Trophoblast cell (in vitro differentiated cells and primary cell): ENCODE measurements around the gene NDFIP1.

ENCODE experiments used
- DNase-seq, 2 donors: peaks; one replicate each; pipeline ENCODE4 v3.0.0-alpha.2; 2016
- H2AFZ ChIP-seq: 2 replicates; pipeline ENCODE4 v1.6.1; 2013; ENCODE audit warnings: low read length, moderate library complexity, mild to moderate bottlenecking; ENCODE audit not compliant: insufficient read depth, poor library complexity
- H2AK5ac ChIP-seq: 2 replicates; pipeline ENCODE4 v1.6.1; 2013; ENCODE audit warnings: mild to moderate bottlenecking, low read length
- H2BK120ac ChIP-seq: 2 replicates; pipeline ENCODE4 v1.6.1; 2013; ENCODE audit warnings: low read length, mild to moderate bottlenecking, moderate library complexity; ENCODE audit not compliant: insufficient read depth, poor library complexity
- H2BK12ac ChIP-seq: 2 replicates; pipeline ENCODE4 v1.6.1; 2013; ENCODE audit warnings: mild to moderate bottlenecking, low read length, moderate library complexity
- H2BK5ac ChIP-seq: 2 replicates; pipeline ENCODE4 v1.6.1; 2013; ENCODE audit warnings: low read length, low read depth, moderate library complexity, mild to moderate bottlenecking; ENCODE audit not compliant: poor library complexity
- H3K14ac ChIP-seq: 2 replicates; pipeline ENCODE4 v1.6.1; 2013; ENCODE audit warnings: mild to moderate bottlenecking, low read length
- H3K18ac ChIP-seq: 2 replicates; pipeline ENCODE4 v1.6.1; 2013; ENCODE audit warnings: mild to moderate bottlenecking, low read length
- H3K23ac ChIP-seq: 2 replicates; pipeline ENCODE4 v1.6.1; 2013; ENCODE audit warnings: low read length
- H3K27ac ChIP-seq: 2 replicates; pipeline ENCODE4 v1.5.1; 2013; ENCODE audit warnings: low read depth, mild to moderate bottlenecking, inconsistent platforms, low read length, moderate library complexity
- H3K27me3 ChIP-seq: 2 replicates; pipeline ENCODE4 v1.6.1; 2013; ENCODE audit warnings: inconsistent platforms, mild to moderate bottlenecking, low read length, moderate library complexity; ENCODE audit not compliant: insufficient read depth
- H3K36me3 ChIP-seq, 2 experiments: 1 replicate in 1 of 2; 2 replicates in 1 of 2; pipeline ENCODE4 v1.6.1; 2013; ENCODE audit warnings: low read length in 2 of 2, mild to moderate bottlenecking in 2 of 2, moderate library complexity in 1 of 2; ENCODE audit not compliant: insufficient read depth in 2 of 2, control insufficient read depth in 1 of 2
- H3K4ac ChIP-seq: 2 replicates; pipeline ENCODE4 v1.6.1; 2013; ENCODE audit warnings: low read depth, mild to moderate bottlenecking, low read length, moderate library complexity
- H3K4me1 ChIP-seq, 2 experiments: 1 replicate in 1 of 2; 2 replicates in 1 of 2; pipeline ENCODE4 v1.6.1; 2013; ENCODE audit warnings: low read length in 2 of 2, mild to moderate bottlenecking in 2 of 2, moderate library complexity in 1 of 2; ENCODE audit not compliant: insufficient read depth in 2 of 2, control insufficient read depth in 1 of 2
- H3K4me2 ChIP-seq: 2 replicates; pipeline ENCODE4 v1.6.1; 2013; ENCODE audit warnings: inconsistent platforms, mild to moderate bottlenecking, low read length, moderate library complexity
- H3K4me3 ChIP-seq: 2 replicates; pipeline ENCODE4 v1.5.1; 2013; ENCODE audit warnings: mild to moderate bottlenecking, low read depth, low read length, inconsistent platforms
- H3K79me1 ChIP-seq: one replicate; pipeline ENCODE4 v1.6.1; 2013; ENCODE audit warnings: low read length
- H3K79me2 ChIP-seq: 2 replicates; pipeline ENCODE4 v1.6.1; 2013; ENCODE audit warnings: low read length, mild to moderate bottlenecking; ENCODE audit not compliant: control insufficient read depth, insufficient read depth, poor library complexity
- H3K9ac ChIP-seq: 2 replicates; pipeline ENCODE4 v1.6.1; 2013; ENCODE audit warnings: mild to moderate bottlenecking, low read length
- H3K9me3 ChIP-seq: 2 replicates; pipeline ENCODE4 v1.6.1; 2013; ENCODE audit warnings: low read depth, mild to moderate bottlenecking, control low read depth, inconsistent platforms, low read length; ENCODE audit not compliant: insufficient read depth
- H4K12ac ChIP-seq: 2 replicates; pipeline ENCODE4 v1.6.1; 2013; ENCODE audit warnings: low read depth, mild to moderate bottlenecking, low read length, moderate library complexity
- H4K8ac ChIP-seq: 2 replicates; pipeline ENCODE4 v1.6.1; 2013; ENCODE audit warnings: low read depth, mild to moderate bottlenecking, low read length, moderate library complexity
- H4K91ac ChIP-seq: one replicate; pipeline ENCODE4 v1.6.1; 2013; ENCODE audit warnings: low read depth, mild to moderate bottlenecking, low read length, moderate library complexity
- WGBS: extraction: QIAGEN DNeasy Blood & Tissue Kit; methylation state at CpG from one replicate; pipeline ENCODE4 v1.1.7; 2013; ENCODE audit warnings: missing lambda C conversion rate; ENCODE audit not compliant: insufficient read length, insufficient coverage; ENCODE audit errors: extremely low coverage; 5-methylcytosine and 5-hydroxymethylcytosine counted together

Gene NDFIP1

DNA sequence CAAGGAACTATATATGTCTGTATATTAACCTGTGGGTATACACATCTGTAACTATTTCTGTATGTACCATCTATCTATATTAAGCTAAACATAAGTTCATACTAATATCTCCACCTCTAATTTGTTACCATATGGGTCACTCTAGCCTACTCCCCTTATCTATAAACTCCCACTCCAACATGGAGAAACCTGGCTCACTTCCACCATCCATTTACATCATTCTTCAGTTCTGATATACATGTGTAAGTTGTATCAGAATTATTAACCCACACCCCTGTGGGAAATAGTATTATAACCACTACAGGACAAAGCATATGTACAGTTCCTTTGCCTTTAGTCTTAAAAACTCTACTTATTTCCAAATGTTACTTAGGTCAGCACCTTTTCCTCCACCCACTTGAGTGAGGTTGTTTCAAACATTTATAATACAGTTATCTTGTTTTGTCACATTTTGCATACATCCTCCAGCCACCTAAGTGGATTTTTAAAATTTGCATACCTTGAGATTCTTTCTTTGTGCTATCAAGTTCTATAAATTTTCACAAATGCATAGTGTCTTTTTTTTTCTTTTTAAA is 10.6 kb downstream of the NDFIP1 start:
- H3K4me3 ChIP-seq: no peak overlapping the region

DNA sequence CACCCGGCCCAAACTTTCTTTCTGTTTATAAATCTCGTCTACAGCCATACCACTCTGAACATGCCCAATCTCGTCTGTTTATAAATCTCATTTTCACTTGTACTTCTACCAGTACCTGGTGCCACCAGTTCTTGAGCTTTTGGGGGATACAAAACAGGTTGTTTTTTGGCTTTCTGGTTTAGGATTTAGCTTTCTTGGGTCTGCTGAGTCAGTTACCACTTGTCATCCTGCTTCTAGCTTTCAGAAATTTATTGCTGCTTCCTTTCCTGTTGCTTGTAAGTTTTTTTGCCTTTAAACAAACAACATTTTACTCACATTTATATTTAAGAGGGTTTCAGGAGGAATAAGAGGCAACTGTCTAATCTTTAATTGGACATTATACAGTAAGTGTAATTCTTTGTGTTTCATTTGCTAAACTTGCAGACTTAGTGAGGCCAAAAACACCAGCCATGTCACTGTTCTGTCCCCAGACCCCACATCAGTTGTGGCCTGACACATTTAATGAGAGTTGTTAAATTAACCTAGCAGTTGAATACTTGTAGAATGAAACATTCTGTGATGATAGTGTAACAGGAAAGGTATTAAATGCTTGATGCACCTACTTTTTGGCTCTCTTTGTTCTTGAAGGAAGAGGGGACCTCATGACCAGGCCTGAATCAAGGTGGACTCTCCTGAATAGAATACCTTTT is 11.8 kb downstream of the NDFIP1 start:
- no peak overlapping the region for H2AK5ac ChIP-seq

More for the DNA sequence above, 10.6 kb downstream of the NDFIP1 start:
- H4K12ac ChIP-seq: no peak overlapping the region
- H2BK120ac ChIP-seq: no peak overlapping the region
- H2BK12ac ChIP-seq: no peak overlapping the region
- no peak overlapping the region for H3K18ac ChIP-seq
- H3K4ac ChIP-seq: no peak overlapping the region
- H2AK5ac ChIP-seq: no peak overlapping the region
- H3K79me1 ChIP-seq: no peaks in the 10 kb centered on the region
- no peaks in the 10 kb centered on the region for H3K4me1 ChIP-seq
- H3K9ac ChIP-seq: no peak overlapping the region
- no peak overlapping the region for H2BK5ac ChIP-seq
- no peak overlapping the region for H3K23ac ChIP-seq
- no peaks in the 10 kb centered on the region for H3K27me3 ChIP-seq
- H4K91ac ChIP-seq: no peak overlapping the region
- no peak for DNase-seq
- no peak overlapping the region for H3K27ac ChIP-seq
- no peak overlapping the region for H3K14ac ChIP-seq
- H3K36me3 ChIP-seq: no peaks in the 10 kb centered on the region
- H4K8ac ChIP-seq: no peak overlapping the region
- H3K9me3 ChIP-seq: no peaks in the 10 kb centered on the region
- no peak overlapping the region for H3K4me2 ChIP-seq
- no peak overlapping the region for H2AFZ ChIP-seq
- no peaks in the 10 kb centered on the region for H3K79me2 ChIP-seq

DNA sequence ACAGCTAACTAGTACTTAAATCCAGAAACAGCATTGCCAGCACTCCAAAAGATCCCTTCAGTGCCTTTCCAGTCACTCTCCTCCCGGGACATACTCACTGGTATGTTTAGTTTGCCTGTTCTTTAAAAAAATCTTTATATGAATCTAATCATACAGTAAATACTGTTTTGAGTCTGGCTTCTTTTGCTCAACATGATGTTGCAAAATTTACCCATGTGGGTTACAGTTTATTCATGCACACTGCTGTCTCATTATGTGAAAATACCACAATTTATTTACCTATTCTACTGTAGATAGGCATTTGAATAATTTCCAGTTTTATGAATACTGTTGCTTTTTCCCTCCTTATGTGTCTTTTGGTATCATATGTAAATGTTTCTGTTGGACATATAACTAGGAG is 13.5 kb downstream of the NDFIP1 start:
- no peak overlapping the region for H2AFZ ChIP-seq
- no peak overlapping the region for H2BK12ac ChIP-seq
- no peak overlapping the region for H3K27ac ChIP-seq
- no peak overlapping the region for H3K14ac ChIP-seq
- H4K12ac ChIP-seq: no peak overlapping the region
- no peaks in the 10 kb centered on the region for H3K9me3 ChIP-seq
- no peak overlapping the region for H4K8ac ChIP-seq
- DNase-seq: no peak
- H3K27me3 ChIP-seq: no peaks in the 10 kb centered on the region
- no peaks in the 10 kb centered on the region for H3K79me2 ChIP-seq
- no peak overlapping the region for H3K4ac ChIP-seq
- H3K4me2 ChIP-seq: no peak overlapping the region
- no peaks in the 10 kb centered on the region for H3K36me3 ChIP-seq
- no peak overlapping the region for H3K18ac ChIP-seq
- no peak overlapping the region for H2BK5ac ChIP-seq
- no peak overlapping the region for H2BK120ac ChIP-seq
- no CpG with 5 or more reads among the region's 1 CpG for WGBS
- H3K23ac ChIP-seq: no peak overlapping the region
- no peak overlapping the region for H3K4me3 ChIP-seq
- H2AK5ac ChIP-seq: no peak overlapping the region
- no peak overlapping the region for H3K9ac ChIP-seq
- no peaks in the 10 kb centered on the region for H3K79me1 ChIP-seq
- H3K4me1 ChIP-seq: no peaks in the 10 kb centered on the region
- no peak overlapping the region for H4K91ac ChIP-seq

More for the DNA sequence above, 11.8 kb downstream of the NDFIP1 start:
- H2BK120ac ChIP-seq: no peak overlapping the region
- H4K12ac ChIP-seq: no peak overlapping the region
- no peak overlapping the region for H2BK5ac ChIP-seq
- H2BK12ac ChIP-seq: no peak overlapping the region
- H3K4me2 ChIP-seq: no peak overlapping the region
- no peak overlapping the region for H4K91ac ChIP-seq
- no peak overlapping the region for H3K27ac ChIP-seq
- no peak for DNase-seq
- WGBS: no CpG with 5 or more reads among the region's 3 CpGs
- no peaks in the 10 kb centered on the region for H3K9me3 ChIP-seq
- H3K4me1 ChIP-seq: no peaks in the 10 kb centered on the region
- no peak overlapping the region for H3K18ac ChIP-seq
- H3K9ac ChIP-seq: no peak overlapping the region
- H3K4ac ChIP-seq: no peak overlapping the region
- no peak overlapping the region for H3K14ac ChIP-seq
- no peak overlapping the region for H4K8ac ChIP-seq
- no peaks in the 10 kb centered on the region for H3K79me1 ChIP-seq
- no peak overlapping the region for H3K4me3 ChIP-seq
- no peak overlapping the region for H2AFZ ChIP-seq
- no peaks in the 10 kb centered on the region for H3K36me3 ChIP-seq
- no peaks in the 10 kb centered on the region for H3K79me2 ChIP-seq
- H3K23ac ChIP-seq: no peak overlapping the region
- no peaks in the 10 kb centered on the region for H3K27me3 ChIP-seq

DNA sequence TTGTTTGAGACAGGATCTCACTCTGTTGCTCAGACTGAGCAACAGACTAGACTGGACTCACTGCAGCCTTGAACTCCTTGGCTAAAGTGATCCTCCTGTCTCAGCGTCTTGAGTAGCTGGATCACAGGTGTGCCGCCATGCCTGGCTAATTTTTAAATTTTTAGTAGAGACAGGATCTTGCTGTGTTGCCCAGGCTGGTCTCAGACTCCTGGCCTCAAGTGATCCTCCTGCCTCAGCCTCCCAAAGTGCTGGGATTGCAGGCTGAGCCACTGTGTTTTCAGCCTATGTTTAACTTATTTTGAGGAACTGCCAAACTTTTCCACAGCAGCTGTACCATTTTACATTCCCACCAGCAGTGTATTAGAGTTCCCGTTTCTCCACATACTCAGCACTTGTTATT is 16.8 kb downstream of the NDFIP1 start:
- no peak overlapping the region for H4K91ac ChIP-seq
- no peak overlapping the region for H3K18ac ChIP-seq
- H3K23ac ChIP-seq: no peak overlapping the region
- H2BK5ac ChIP-seq: no peak overlapping the region
- WGBS: no CpG with 5 or more reads among the region's 3 CpGs
- H2AK5ac ChIP-seq: no peak overlapping the region
- no peaks in the 10 kb centered on the region for H3K79me1 ChIP-seq
- no peak overlapping the region for H2BK12ac ChIP-seq
- no peak overlapping the region for H3K4me3 ChIP-seq
- H3K79me2 ChIP-seq: no peaks in the 10 kb centered on the region
- H4K8ac ChIP-seq: no peak overlapping the region
- no peak for DNase-seq
- no peak overlapping the region for H2AFZ ChIP-seq
- H3K4me2 ChIP-seq: no peak overlapping the region
- H3K4me1 ChIP-seq: no peaks in the 10 kb centered on the region
- H3K9ac ChIP-seq: no peak overlapping the region
- no peaks in the 10 kb centered on the region for H3K36me3 ChIP-seq
- H3K4ac ChIP-seq: no peak overlapping the region
- no peak overlapping the region for H3K14ac ChIP-seq
- H3K9me3 ChIP-seq: no peaks in the 10 kb centered on the region
- no peak overlapping the region for H2BK120ac ChIP-seq
- no peak overlapping the region for H4K12ac ChIP-seq
- H3K27me3 ChIP-seq: no peaks in the 10 kb centered on the region
- H3K27ac ChIP-seq: no peak overlapping the region
